ENCODE data around the gene TRAF5.
"Not testable (repeated sequence)": the region's sequence is repeated elsewhere in the genome, so short reads cannot be mapped to it uniquely, and the experiment has no call there.

TRAF5 gene

GRCh38 chr1:211378844-211379243, 52.2 kb downstream of the TRAF5 start:
- no peak for DNase-seq (ENCODE audit: low spot score)

- no peak for DNase-seq (ENCODE audit: low spot score)
Measured at GRCh38 chr1:211379446-211379845, 52.8 kb downstream of the TRAF5 start.

- DNase-seq (ENCODE audit: low spot score): peak; percentile 29
Measured at GRCh38 chr1:211381481-211382181, 55.0 kb downstream of the TRAF5 start.

- DNase-seq (ENCODE audit: low spot score): no peak
Measured at GRCh38 chr1:211382182-211382713, 55.6 kb downstream of the TRAF5 start.

- peak; percentile 87 for DNase-seq (ENCODE audit: low spot score)
Measured at GRCh38 chr1:211382714-211383480, 56.3 kb downstream of the TRAF5 start.

GRCh38 chr1:211384524-211384923, 57.9 kb downstream of the TRAF5 start:
- DNase-seq (ENCODE audit: low spot score): no peak

GRCh38 chr1:211386921-211387320, 60.3 kb downstream of the TRAF5 start:
- DNase-seq (ENCODE audit: low spot score): no peak

GRCh38 chr1:211390829-211391228, 64.2 kb downstream of the TRAF5 start:
- not testable (repeated sequence) for DNase-seq (ENCODE audit: low spot score)

- no peak for DNase-seq (ENCODE audit: low spot score)
Measured at GRCh38 chr1:211393203-211393602, 66.6 kb downstream of the TRAF5 start.

GRCh38 chr1:211398266-211398930, 71.8 kb downstream of the TRAF5 start:
- DNase-seq (ENCODE audit: low spot score): not testable (repeated sequence)

- DNase-seq (ENCODE audit: low spot score): not testable (repeated sequence)
Measured at GRCh38 chr1:211399851-211400393, 73.3 kb downstream of the TRAF5 start.

- DNase-seq (ENCODE audit: low spot score): not testable (repeated sequence)
Measured at GRCh38 chr1:211401751-211402150, 75.1 kb downstream of the TRAF5 start.

- DNase-seq (ENCODE audit: low spot score): not testable (repeated sequence)
Measured at GRCh38 chr1:211406086-211406485, 79.5 kb downstream of the TRAF5 start.

- DNase-seq (ENCODE audit: low spot score): not testable (repeated sequence)
Measured at GRCh38 chr1:211407749-211408148, 81.1 kb downstream of the TRAF5 start.

- DNase-seq (ENCODE audit: low spot score): no peak
Measured at GRCh38 chr1:211411639-211412038, 85.0 kb downstream of the TRAF5 start.

GRCh38 chr1:211415700-211416099, 89.1 kb downstream of the TRAF5 start:
- DNase-seq (ENCODE audit: low spot score): no peak

GRCh38 chr1:211416246-211416627, 89.6 kb downstream of the TRAF5 start:
- DNase-seq (ENCODE audit: low spot score): peak; percentile 14

GRCh38 chr1:211416628-211417323, 90.1 kb downstream of the TRAF5 start:
- DNase-seq (ENCODE audit: low spot score): peak; percentile 20

- no peak for DNase-seq (ENCODE audit: low spot score)
Measured at GRCh38 chr1:211420389-211420788, 93.8 kb downstream of the TRAF5 start.

- DNase-seq (ENCODE audit: low spot score): no peak
Measured at GRCh38 chr1:211420845-211421454, 94.3 kb downstream of the TRAF5 start.

- no peak for DNase-seq (ENCODE audit: low spot score)
Measured at GRCh38 chr1:211424018-211424417, 97.4 kb downstream of the TRAF5 start.

All from germinal center (tissue), 1 donor.